ENCODE measurements around the gene HOXD3.

The HOXD3 gene

DNA sequence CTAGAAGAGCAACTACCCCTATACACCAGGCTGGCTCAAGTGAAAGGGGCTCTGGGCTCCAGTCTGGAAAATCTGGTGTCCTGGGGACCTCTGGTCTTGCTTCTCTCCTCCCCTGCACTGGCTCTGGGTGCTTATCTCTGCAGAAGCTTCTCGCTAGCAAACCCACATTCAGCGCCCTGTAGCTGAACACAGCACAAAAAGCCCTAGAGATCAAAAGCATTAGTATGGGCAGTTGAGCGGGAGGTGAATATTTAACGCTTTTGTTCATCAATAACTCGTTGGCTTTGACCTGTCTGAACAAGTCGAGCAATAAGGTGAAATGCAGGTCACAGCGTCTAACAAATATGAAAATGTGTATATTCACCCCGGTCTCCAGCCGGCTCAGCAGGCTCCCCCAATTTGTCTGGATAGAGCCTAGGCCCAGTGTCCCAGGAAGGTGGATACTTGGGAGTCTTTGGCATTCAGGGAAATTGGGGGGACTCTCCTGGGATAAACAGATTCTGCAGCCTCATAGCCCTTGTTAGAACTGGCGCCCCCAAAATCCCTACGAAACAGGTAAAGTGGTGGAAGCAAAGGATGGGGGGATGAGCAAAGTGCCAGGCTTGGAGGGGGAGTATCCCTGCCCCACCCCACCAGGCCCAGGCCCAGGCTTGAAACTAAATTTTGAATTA lies 8.2 kb upstream of the HOXD3 start:
- H3K4me1 Mint-ChIP-seq (ENCODE audit: low read depth): peaks cover 3% of the 10 kb centered on the region

DNA sequence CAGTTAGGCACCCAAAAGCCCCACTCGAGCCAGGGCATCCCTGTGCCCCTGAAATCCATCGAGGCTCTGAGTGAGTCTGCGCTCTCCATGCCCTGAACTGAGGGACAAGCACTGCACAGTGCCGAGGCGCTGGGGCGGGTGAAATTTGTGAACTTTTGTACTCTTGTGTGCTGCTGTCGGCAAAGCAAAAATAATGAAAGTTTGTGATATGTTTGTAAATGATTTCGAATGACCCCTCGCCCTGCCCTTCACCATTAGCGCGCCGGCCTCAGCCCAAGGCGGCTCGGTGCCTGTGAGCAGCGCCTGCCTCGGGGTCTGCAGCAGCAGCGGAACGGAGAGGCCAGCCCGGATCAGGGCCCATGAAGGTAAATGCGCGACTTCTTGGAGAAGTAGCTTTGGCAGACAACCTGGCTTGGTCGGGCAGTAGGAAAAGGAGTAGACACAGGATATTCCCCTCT lies 7.6 kb upstream of the HOXD3 start:
- no peak overlapping the region for H3K27ac Mint-ChIP-seq
- no peaks in the 10 kb centered on the region for H3K9me3 Mint-ChIP-seq
- peaks cover 3% of the 10 kb centered on the region for H3K4me1 Mint-ChIP-seq (ENCODE audit: low read depth)
- no peaks in the 10 kb centered on the region for H3K36me3 Mint-ChIP-seq (ENCODE audit: low read depth)
- H3K27me3 Mint-ChIP-seq: peaks cover 87% of the 10 kb centered on the region
- H3K4me3 Mint-ChIP-seq: no peak overlapping the region

More for the DNA sequence above, 8.2 kb upstream of the HOXD3 start:
- H3K27me3 Mint-ChIP-seq: peaks cover 84% of the 10 kb centered on the region
- no peak overlapping the region for H3K27ac Mint-ChIP-seq
- no peaks in the 10 kb centered on the region for H3K36me3 Mint-ChIP-seq (ENCODE audit: low read depth)
- no peaks in the 10 kb centered on the region for H3K9me3 Mint-ChIP-seq
- no peak overlapping the region for H3K4me3 Mint-ChIP-seq

DNA sequence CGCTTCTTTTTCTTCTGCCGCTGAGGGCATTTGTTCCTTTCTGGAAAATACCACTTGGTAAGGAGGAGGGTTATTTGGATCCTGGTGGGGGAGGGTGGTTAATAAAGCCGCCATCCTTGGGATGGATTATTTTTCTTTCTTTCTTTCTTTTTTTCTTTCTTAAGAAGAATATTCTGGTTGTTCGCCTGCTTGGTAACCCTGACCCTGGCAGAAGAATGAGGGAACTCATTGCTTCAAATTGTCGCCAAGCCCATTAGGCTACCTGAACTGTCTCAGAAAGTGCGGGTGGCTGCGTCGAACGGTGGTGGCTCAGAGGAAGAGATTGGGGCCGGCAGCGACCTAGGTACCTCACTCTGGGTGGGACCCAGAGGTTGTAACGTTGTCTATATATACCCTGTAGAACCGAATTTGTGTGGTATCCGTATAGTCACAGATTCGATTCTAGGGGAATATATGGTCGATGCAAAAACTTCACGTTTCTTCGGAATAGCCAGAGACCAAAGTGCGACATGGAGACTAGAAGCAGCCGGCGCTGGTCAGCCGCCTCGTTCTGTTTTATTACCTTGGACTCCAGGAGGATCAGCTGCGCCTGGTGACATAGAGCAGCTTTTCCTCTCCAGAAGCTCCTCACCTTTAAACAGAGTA lies 7.0 kb upstream of the HOXD3 start:
- Mint-ChIP-seq H3K4me1 (ENCODE audit: low read depth) (peaks cover 3% of the 10 kb centered on the region), H3K27ac (no peak overlapping the region), H3K9me3 (no peaks in the 10 kb centered on the region), H3K36me3 (ENCODE audit: low read depth) (no peaks in the 10 kb centered on the region), H3K27me3 (peaks cover 87% of the 10 kb centered on the region), H3K4me3 (no peak overlapping the region)

DNA sequence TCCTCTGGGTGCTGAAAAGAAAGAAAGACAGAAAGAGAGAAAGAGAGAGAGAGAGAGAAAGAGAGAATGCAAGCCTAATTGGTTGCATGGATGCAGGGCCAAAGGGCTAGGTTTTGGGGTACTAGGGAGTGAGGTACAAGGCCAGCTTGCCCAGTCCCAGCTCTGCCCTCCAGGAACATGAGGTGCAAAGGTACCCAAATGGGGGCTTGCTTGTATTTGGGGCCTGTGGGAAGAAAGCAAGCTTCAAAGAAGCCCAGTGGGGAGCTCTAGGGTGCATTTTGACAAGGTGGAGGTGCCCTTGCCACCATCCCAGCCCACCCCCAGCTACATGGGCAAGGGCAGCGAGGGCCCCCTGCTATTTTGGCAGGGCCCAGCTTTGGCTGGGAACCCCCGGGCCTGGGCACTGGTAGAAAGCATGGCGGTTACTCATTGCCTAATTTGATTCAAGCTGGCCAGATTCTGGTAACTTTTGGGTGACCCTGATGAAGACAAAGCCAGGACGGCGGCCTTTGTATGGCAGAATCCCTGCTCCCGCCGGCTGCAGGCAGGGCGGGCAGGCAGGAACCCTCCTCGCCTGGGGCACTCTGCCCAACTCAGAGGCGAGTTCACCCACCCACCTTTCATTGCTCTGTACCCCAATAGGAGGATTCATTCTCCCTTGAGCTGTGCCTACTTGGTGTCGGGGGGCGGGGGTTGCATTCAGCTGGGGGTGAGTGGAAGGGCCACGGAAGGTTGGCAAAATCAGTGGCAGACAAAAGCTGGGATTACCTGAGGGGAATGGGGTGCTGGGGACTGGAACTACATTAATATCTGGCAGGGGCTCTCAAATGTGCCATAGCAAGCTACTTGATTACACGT lies 6.3 kb upstream of the HOXD3 start:
- peaks cover 3% of the 10 kb centered on the region for H3K4me1 Mint-ChIP-seq (ENCODE audit: low read depth)
- peaks cover 88% of the 10 kb centered on the region for H3K27me3 Mint-ChIP-seq
- no peak overlapping the region for H3K27ac Mint-ChIP-seq
- no peaks in the 10 kb centered on the region for H3K36me3 Mint-ChIP-seq (ENCODE audit: low read depth)
- no peak overlapping the region for H3K4me3 Mint-ChIP-seq
- no peaks in the 10 kb centered on the region for H3K9me3 Mint-ChIP-seq

DNA sequence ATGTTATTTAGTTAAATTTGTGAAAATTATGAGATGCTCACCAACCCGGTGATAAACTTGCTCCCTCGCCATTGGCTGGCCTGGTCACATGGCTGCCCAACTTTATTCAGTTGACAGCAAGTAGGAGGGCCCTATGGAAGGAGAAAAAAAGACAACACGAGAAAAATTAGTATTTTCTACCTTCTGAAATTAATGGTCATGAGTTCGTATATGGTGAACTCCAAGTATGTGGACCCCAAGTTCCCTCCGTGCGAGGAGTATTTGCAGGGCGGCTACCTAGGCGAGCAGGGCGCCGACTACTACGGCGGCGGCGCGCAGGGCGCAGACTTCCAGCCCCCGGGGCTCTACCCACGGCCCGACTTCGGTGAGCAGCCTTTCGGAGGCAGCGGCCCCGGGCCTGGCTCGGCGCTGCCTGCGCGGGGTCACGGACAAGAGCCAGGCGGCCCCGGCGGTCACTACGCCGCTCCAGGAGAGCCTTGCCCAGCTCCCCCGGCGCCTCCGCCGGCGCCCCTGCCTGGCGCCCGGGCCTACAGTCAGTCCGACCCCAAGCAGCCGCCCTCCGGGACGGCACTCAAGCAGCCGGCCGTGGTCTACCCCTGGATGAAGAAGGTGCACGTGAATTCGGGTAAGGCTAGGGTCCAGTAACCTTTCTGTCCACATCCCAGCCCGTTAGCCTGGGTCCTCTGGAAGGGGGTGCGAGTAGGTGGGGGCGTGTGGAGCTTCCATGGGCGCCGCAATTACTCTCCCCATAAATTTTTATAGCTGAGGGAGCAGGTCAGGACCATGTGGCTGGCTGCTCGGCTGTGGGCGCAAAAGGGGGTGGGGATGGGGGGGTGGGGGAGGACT lies 5.4 kb upstream of the HOXD3 start, which contains the start of gene HOXD4:
TSS of gene HOXD4 (plus strand) at position 109 of the 846 bp plus-strand sequence. CDS start at position 193, 84 bp downstream.
- Mint-ChIP-seq H3K27me3 (peaks cover 88% of the 10 kb centered on the region), H3K9me3 (no peaks in the 10 kb centered on the region), H3K36me3 (ENCODE audit: low read depth) (no peaks in the 10 kb centered on the region), H3K27ac (no peak within 1 kb of the TSS), H3K4me3 (no peak within 1 kb of the TSS), H3K4me1 (ENCODE audit: low read depth) (peaks cover 3% of the 10 kb centered on the region)

DNA sequence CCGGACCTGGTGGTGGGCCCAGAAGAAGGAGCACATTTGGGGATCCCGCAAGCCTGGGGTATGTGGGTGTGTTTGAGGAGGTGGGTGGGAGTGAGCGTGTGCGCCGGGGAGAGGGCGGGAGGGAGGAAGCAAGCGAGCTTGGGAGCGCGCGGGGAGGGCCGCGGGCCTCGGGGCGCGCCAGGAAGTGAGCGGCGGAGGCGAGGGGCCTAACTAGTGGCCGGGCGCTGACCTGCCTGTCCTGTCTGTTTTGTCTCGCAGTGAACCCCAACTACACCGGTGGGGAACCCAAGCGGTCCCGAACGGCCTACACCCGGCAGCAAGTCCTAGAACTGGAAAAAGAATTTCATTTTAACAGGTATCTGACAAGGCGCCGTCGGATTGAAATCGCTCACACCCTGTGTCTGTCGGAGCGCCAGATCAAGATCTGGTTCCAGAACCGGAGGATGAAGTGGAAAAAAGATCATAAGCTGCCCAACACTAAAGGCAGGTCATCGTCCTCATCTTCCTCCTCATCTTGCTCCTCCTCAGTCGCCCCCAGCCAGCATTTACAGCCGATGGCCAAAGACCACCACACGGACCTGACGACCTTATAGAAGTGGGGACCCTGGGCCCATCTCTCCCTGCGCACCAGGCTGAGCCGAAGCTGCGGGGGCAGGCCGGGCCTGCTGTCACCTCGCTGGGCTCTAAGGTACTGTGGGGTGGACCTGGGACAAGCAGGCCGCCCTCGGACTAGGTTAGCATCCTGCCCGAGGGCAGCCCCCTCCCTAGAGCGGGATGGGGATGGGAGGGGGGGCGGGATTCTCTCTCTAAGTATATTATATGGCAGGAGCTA lies 4.5 kb upstream of the HOXD3 start:
- Mint-ChIP-seq H3K27me3 (peaks cover 87% of the 10 kb centered on the region), H3K4me3 (no peak overlapping the region), H3K4me1 (ENCODE audit: low read depth) (peaks cover 6% of the 10 kb centered on the region), H3K27ac (no peak overlapping the region), H3K36me3 (ENCODE audit: low read depth) (no peaks in the 10 kb centered on the region), H3K9me3 (no peaks in the 10 kb centered on the region)

DNA sequence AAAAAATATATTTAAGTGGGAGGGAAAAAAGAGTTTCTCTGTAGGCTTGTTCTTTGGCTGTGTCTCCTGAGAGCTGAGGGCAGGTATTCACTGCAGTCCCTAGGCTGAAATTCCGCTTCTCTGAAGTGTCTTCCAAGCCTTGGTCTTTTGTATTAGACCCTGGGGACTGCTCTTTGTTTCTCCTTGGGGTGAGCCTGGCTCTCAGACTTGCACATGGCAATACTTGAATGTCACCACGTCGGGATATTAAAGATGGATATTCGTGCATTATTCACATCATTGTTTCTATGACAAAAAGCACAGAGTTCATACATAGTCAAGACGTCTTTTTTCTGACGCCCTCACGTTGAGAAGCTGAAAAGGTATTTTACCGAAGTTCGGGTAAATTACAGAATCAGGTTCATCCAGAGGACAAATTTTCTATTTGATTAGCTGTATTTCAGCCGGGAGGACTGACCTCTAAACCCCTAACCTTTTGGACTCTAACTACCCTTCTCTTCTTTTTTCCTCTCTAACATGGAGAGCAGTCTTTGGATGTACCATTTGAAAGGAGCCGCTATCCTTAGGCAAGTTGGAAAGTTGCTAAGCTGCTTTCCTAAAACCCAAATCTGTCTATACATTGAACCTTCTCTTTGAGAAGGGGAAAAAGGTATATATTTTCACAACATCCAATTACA lies 2.4 kb upstream of the HOXD3 start:
- no peak overlapping the region for H3K4me3 Mint-ChIP-seq
- peaks cover 11% of the 10 kb centered on the region for H3K4me1 Mint-ChIP-seq (ENCODE audit: low read depth)
- no peak overlapping the region for H3K27ac Mint-ChIP-seq
- H3K9me3 Mint-ChIP-seq: no peaks in the 10 kb centered on the region
- H3K36me3 Mint-ChIP-seq (ENCODE audit: low read depth): no peaks in the 10 kb centered on the region
- peaks cover 85% of the 10 kb centered on the region for H3K27me3 Mint-ChIP-seq

DNA sequence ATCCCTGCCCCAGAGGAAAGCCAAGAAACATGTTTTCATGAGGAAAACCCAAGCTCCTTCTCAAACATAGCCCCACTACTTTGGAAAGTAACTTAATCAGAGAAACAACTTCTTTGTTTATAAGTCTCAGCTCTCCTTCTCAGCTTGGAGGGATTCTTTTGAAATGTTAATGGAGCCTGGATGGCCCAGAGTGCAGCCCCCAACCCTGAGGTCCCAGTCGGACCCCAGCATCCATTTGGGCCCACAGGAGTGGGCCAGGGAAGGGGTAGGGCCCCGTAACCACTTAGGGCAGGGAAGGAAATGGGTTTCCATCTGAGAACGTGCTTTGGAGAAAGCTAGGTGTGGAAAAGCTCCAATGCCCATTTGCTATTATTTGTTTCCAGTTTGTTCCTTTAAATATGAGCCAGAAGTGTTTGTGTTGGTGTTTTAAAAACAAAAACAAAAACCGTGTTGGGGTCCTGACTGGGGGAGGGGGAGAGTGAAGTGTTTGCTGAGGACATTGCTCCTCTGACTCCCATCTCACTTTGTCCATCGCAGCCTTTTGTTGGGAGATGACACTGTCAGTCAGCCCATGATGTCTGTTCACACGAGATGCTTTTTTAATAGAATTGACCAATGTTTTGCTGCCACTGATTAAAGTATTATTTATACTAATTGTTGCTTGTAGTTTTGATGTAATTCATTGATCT lies 1.6 kb upstream of the HOXD3 start:
- H3K9me3 Mint-ChIP-seq: no peaks in the 10 kb centered on the region
- H3K4me1 Mint-ChIP-seq (ENCODE audit: low read depth): peaks cover 11% of the 10 kb centered on the region
- H3K4me3 Mint-ChIP-seq: no peak overlapping the region
- peaks cover 81% of the 10 kb centered on the region for H3K27me3 Mint-ChIP-seq
- H3K36me3 Mint-ChIP-seq (ENCODE audit: low read depth): no peaks in the 10 kb centered on the region
- no peak overlapping the region for H3K27ac Mint-ChIP-seq

DNA sequence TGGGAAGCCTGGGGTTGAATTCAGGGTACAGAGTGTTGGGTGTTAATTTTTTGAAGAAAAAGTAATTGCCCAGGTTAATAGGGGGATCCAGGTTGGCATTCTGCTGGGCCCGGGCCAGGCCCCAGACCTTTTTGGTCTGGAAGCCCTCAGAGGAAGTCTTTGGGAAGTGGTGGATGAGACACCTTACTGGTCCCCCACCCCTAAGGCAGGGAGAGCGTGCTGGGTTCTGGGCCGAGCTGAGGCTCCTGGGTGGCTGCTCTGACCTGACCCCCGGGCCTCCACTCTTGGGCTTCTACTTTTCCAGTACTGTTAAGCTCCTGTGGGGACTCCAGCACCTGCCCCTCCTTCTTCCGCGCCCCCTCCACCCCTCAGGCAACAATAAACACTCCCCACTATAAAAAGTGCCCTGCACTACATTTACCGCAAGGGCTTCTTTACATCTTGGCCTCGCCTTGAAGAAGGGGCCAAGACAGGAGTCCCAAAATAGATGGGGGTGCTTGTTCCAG lies 753 bp upstream of the HOXD3 start:
- Mint-ChIP-seq H3K36me3 (ENCODE audit: low read depth) (no peaks in the 10 kb centered on the region), H3K27ac (no peak overlapping the region), H3K4me1 (ENCODE audit: low read depth) (peaks cover 11% of the 10 kb centered on the region), H3K4me3 (no peak overlapping the region), H3K27me3 (peaks cover 80% of the 10 kb centered on the region), H3K9me3 (no peaks in the 10 kb centered on the region)

DNA sequence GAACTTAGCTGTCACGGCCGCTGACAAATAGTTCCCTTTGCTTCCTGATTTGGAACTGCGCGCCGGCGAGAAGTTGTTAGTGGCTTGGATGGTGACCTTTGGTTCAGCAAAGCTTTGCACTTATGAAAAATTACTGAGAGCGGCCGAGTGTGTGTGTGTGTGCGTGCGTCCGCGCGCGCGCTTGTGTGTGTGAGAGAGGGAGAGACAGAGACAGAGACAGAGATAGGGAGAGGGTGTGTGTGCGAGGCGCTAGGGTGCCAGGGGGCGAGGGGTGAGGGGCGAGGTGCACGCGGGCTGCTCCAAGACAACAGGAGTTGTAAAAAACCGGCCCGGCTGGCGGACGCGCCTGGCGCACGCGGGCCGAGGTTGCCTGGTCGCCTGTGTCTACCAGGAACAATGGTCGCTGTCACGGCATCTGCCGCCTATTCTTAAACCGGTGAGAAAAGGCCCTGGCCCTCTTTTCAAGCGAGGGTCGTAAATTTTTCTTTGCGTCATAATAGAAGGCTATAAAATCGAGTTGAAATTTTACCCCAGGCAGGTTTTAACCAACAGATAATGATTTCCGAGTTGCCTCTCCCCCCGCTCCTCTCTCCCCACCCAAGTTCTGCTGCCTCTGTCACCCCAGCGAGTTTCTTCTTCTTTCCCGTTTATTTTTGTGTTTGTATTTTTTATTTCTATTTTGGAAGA lies 535 bp downstream of the HOXD3 start:
- H3K27ac Mint-ChIP-seq: no peak overlapping the region
- no peaks in the 10 kb centered on the region for H3K9me3 Mint-ChIP-seq
- H3K27me3 Mint-ChIP-seq: peaks cover 87% of the 10 kb centered on the region
- H3K4me1 Mint-ChIP-seq (ENCODE audit: low read depth): peaks cover 11% of the 10 kb centered on the region
- H3K36me3 Mint-ChIP-seq (ENCODE audit: low read depth): no peaks in the 10 kb centered on the region
- H3K4me3 Mint-ChIP-seq: peak overlapping the region; percentile 63

DNA sequence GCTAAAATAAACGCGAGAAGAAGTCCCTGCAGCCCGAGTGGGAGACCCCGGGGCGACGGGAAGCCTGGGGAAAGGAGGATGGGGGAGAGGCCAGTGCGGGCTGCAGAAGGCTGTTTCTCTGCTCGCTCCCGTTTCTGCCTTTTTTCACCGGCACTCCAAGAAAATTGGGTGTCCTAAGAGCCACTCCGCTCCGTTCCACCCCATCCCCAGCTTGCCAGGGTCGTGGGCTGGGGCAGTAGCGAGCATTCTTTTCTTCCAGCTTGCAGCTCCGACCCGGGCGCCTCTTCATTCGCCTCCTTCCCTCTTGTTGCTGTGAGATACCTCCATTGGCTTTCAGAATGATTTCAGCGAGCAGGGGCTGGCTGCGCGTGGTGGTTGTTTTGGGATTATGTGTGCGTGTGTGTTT lies 1.1 kb downstream of the HOXD3 start:
- Mint-ChIP-seq H3K4me1 (ENCODE audit: low read depth) (peaks cover 11% of the 10 kb centered on the region), H3K4me3 (peak overlapping the region; percentile 23), H3K36me3 (ENCODE audit: low read depth) (no peaks in the 10 kb centered on the region), H3K27me3 (peaks cover 85% of the 10 kb centered on the region), H3K27ac (no peak overlapping the region), H3K9me3 (no peaks in the 10 kb centered on the region)

DNA sequence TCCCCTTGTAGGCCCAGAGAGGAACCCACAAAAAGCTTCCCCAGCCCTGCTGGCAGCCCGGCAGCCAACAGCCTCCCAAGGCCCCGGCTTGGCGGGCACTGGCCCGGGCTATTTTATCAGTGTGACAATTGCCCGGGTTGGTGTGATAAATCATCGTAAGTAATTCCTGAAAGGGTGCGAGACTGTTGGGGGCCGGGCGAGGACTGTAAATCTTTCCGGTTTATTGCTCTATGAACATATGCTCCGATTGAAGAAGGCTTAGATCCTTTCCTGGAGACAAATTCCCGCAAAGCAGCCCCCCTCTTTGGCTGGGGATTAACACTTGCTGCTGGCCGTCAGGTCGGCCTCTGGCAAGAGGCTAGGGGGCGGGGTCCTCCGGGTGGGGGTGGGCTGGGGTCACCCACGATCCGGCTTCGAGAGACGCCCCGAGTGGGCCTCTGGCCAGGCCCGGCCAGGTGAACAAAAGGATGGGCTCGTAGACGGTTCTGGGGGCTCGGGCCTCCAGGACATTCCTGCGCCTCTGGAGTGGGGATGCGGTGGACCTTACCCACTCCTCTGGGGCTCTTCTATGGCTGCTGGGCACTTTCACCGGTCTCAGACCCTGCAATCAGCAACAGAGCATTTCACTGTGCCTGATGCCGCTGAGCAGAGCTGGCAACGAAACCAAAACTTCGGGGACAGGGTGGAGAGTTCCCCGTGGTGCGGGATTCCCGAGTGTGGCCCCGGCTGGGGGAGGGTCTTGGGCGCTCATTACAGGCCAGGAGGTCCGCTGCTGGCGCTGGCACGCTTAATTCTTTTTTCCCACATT lies 2.0 kb downstream of the HOXD3 start:
- H3K27ac Mint-ChIP-seq: peak overlapping the region; percentile 36
- peaks cover 5% of the 10 kb centered on the region for H3K9me3 Mint-ChIP-seq
- H3K36me3 Mint-ChIP-seq (ENCODE audit: low read depth): peaks cover 4% of the 10 kb centered on the region
- peaks cover 88% of the 10 kb centered on the region for H3K27me3 Mint-ChIP-seq
- H3K4me3 Mint-ChIP-seq: no peak overlapping the region
- H3K4me1 Mint-ChIP-seq (ENCODE audit: low read depth): peaks cover 15% of the 10 kb centered on the region
